Thyroid gland (tissue), 4 donors: ENCODE measurements around the gene ENOX2.

Source experiments
- CTCF ChIP-seq, 6 experiments: fragments of 200-600 bp in 3 of 6; fragments of 450-650 bp in 3 of 6; sonication (generic) in 3 of 6; IDR thresholded peaks; one replicate each; pipeline ENCODE4 v1.5.1; 2016 to 2019; ENCODE audit warnings: antibody characterized with exemption in 6 of 6, mild to moderate bottlenecking in 2 of 6, inconsistent platforms in 1 of 6, moderate library complexity in 1 of 6
- POLR2A ChIP-seq, 2 donors: fragments of 450-650 bp; IDR thresholded peaks; one replicate each; pipeline ENCODE4 v1.6.1; 2017; ENCODE audit warnings: antibody characterized with exemption in 2 of 2, mild to moderate bottlenecking in 2 of 2, moderate library complexity in 1 of 2

- TF ChIP-seq CTCF (IDR thresholded peaks at IDR 0.05) (peak in 2 of 6 experiments; percentile 35 to 36), POLR2A (IDR thresholded peaks at IDR 0.05) (peak in 1 of 2 donors; percentile 73)
Observed at GRCh38 chrX:130902783-130903613, at the start of gene ENOX2.
